C4-2B (cell line): ENCODE data around the gene ST6GALNAC3.

ENCODE experiments used
- CTCF ChIP-seq: fragments of 450-650 bp; conservative IDR thresholded peaks from 2 replicates; pipeline ENCODE4 v1.5.1; 2017; ENCODE audit warnings: mild to moderate bottlenecking
- ZFX ChIP-seq: fragments of 450-650 bp; IDR thresholded peaks from 2 replicates; pipeline ENCODE4 v1.6.1; 2017

- TF ChIP-seq CTCF (no peak), ZFX (no peak)
Measured at GRCh38 chr1:76510672-76511557, 436.4 kb downstream of the ST6GALNAC3 start.
